H9 (cell line): ENCODE measurements around the gene ECHS1. TPM values are rescaled to one million over a fixed set of nuclear protein-coding genes. Genes with fewer than 3 reads are reported as not detected.
"Not testable (repeated sequence)": the region's sequence is repeated elsewhere in the genome, so short reads cannot be mapped to it uniquely, and the experiment has no call there.

Experiments used
- DNase-seq: peaks from one replicate; pipeline ENCODE4 v3.0.0-alpha.2; 2017
- H2AFZ ChIP-seq: one replicate; pipeline ENCODE4 v1.6.1; 2013; ENCODE audit warnings: mild to moderate bottlenecking, low read length, control low read depth, moderate library complexity
- H2AK5ac ChIP-seq: 2 replicates; pipeline ENCODE4 v1.6.1; 2013; ENCODE audit warnings: low read length, control low read depth, mixed read lengths; ENCODE audit not compliant: insufficient read length
- H2BK120ac ChIP-seq: one replicate; pipeline ENCODE4 v1.6.1; 2013; ENCODE audit warnings: low read depth, mild to moderate bottlenecking, low read length, control low read depth, inconsistent platforms; ENCODE audit not compliant: poor library complexity, severe bottlenecking
- H2BK12ac ChIP-seq: 2 replicates; pipeline ENCODE4 v1.6.1; 2013; ENCODE audit warnings: low read length, control low read depth, mixed read lengths, low read depth; ENCODE audit not compliant: insufficient read length
- H2BK15ac ChIP-seq: 2 replicates; pipeline ENCODE4 v1.6.1; 2013; ENCODE audit warnings: low read depth, low read length, control low read depth
- H2BK20ac ChIP-seq: one replicate; pipeline ENCODE4 v1.6.1; 2013; ENCODE audit warnings: low read depth, mild to moderate bottlenecking, low read length, control low read depth, inconsistent platforms; ENCODE audit not compliant: poor library complexity, severe bottlenecking
- H2BK5ac ChIP-seq: 2 replicates; pipeline ENCODE4 v1.6.1; 2013; ENCODE audit warnings: low read length, control low read depth, mixed read lengths; ENCODE audit not compliant: insufficient read length
- H3K14ac ChIP-seq: 2 replicates; pipeline ENCODE4 v1.6.1; 2013; ENCODE audit warnings: low read length, control low read depth; ENCODE audit not compliant: insufficient read depth
- H3K18ac ChIP-seq: 2 replicates; pipeline ENCODE4 v1.6.1; 2013; ENCODE audit warnings: low read depth, mild to moderate bottlenecking, mixed read lengths, low read length, control low read depth; ENCODE audit not compliant: insufficient read length
- H3K23ac ChIP-seq: 2 replicates; pipeline ENCODE4 v1.6.1; 2013; ENCODE audit warnings: low read length, control low read depth, mixed read lengths, low read depth; ENCODE audit not compliant: insufficient read length
- H3K23me2 ChIP-seq: 2 replicates; pipeline ENCODE4 v1.6.1; 2013; ENCODE audit warnings: low read depth, mild to moderate bottlenecking, mixed read lengths, low read length, control low read depth; ENCODE audit not compliant: insufficient read length, poor library complexity, severe bottlenecking
- H3K27ac ChIP-seq: 2 replicates; pipeline ENCODE4 v1.5.1; 2013; ENCODE audit warnings: low read length, control low read depth, mixed read lengths, low read depth; ENCODE audit not compliant: insufficient read length
- H3K27me3 ChIP-seq: 2 replicates; pipeline ENCODE4 v1.6.1; 2013; ENCODE audit warnings: low read length, control low read depth, inconsistent platforms; ENCODE audit not compliant: insufficient read depth
- H3K4ac ChIP-seq: 2 replicates; pipeline ENCODE4 v1.6.1; 2013; ENCODE audit warnings: low read depth, mild to moderate bottlenecking, control low read depth, inconsistent platforms, low read length, moderate library complexity
- H3K4me1 ChIP-seq: 2 replicates; pipeline ENCODE4 v1.6.1; 2013; ENCODE audit warnings: low read length, control low read depth, inconsistent platforms; ENCODE audit not compliant: insufficient read depth
- H3K4me2 ChIP-seq: 2 replicates; pipeline ENCODE4 v1.6.1; 2013; ENCODE audit warnings: low read length, control low read depth, mixed read lengths; ENCODE audit not compliant: insufficient read length, insufficient read depth
- H3K56ac ChIP-seq: 2 replicates; pipeline ENCODE4 v1.6.1; 2013; ENCODE audit warnings: low read depth, mild to moderate bottlenecking, mixed read lengths, low read length, control low read depth; ENCODE audit not compliant: insufficient read length
- H3K79me1 ChIP-seq: 2 replicates; pipeline ENCODE4 v1.6.1; 2013; ENCODE audit warnings: low read depth, mild to moderate bottlenecking, moderate library complexity, low read length, control low read depth, inconsistent platforms; ENCODE audit not compliant: insufficient read depth, poor library complexity, severe bottlenecking
- H3K79me2 ChIP-seq: 2 replicates; pipeline ENCODE4 v1.6.1; 2013; ENCODE audit warnings: low read length, control low read depth, inconsistent platforms; ENCODE audit not compliant: insufficient read depth
- H3K9ac ChIP-seq: 2 replicates; pipeline ENCODE4 v1.6.1; 2013; ENCODE audit warnings: low read length, control low read depth, mixed read lengths; ENCODE audit not compliant: insufficient read length; ENCODE audit errors: extremely low read depth
- H3K9me3 ChIP-seq: one replicate; pipeline ENCODE4 v1.6.1; 2013; ENCODE audit warnings: low read depth, low read length, inconsistent platforms; ENCODE audit not compliant: control insufficient read depth
- H3T11ph ChIP-seq: one replicate; pipeline ENCODE4 v1.6.1; 2013; ENCODE audit warnings: mild to moderate bottlenecking, low read length, control low read depth, inconsistent platforms
- H4K20me1 ChIP-seq: one replicate; pipeline ENCODE4 v1.6.1; 2013; ENCODE audit not compliant: control insufficient read depth, insufficient read length, insufficient read depth
- H4K5ac ChIP-seq: 2 replicates; pipeline ENCODE4 v1.6.1; 2013; ENCODE audit warnings: low read depth, mild to moderate bottlenecking, mixed read lengths, low read length, control low read depth; ENCODE audit not compliant: insufficient read length
- H4K8ac ChIP-seq: replicated peaks from 2 replicates; pipeline ENCODE4 v1.6.1; 2013; ENCODE audit warnings: low read length, control low read depth, mixed read lengths, low read depth; ENCODE audit not compliant: insufficient read length
- H4K91ac ChIP-seq: 2 replicates; pipeline ENCODE4 v1.6.1; 2013; ENCODE audit warnings: low read depth, mild to moderate bottlenecking, moderate library complexity, mixed read lengths, low read length, control low read depth; ENCODE audit not compliant: insufficient read length
- H3K27ac Mint-ChIP-seq, 3 experiments: 2 replicates in 2 of 3; 3 replicates in 1 of 3; pipeline ENCODE4 v1.8.0; 2020 to 2021; ENCODE audit warnings: mixed read lengths in 3 of 3, mild to moderate bottlenecking in 1 of 3, moderate library complexity in 1 of 3
- H3K27me3 Mint-ChIP-seq: 2 replicates; pipeline ENCODE4 v1.8.0; 2021; ENCODE audit warnings: low read depth, mild to moderate bottlenecking, moderate library complexity, mixed read lengths
- H3K36me3 Mint-ChIP-seq, 3 experiments: 2 replicates in 2 of 3; 3 replicates in 1 of 3; pipeline ENCODE4 v1.8.0; 2020 to 2021; ENCODE audit warnings: low read depth in 3 of 3, mixed read lengths in 3 of 3; ENCODE audit not compliant: insufficient read depth in 1 of 3
- H3K4me1 Mint-ChIP-seq, 2 experiments: 2 replicates each; pipeline ENCODE4 v1.8.0; 2020; ENCODE audit warnings: mixed read lengths in 2 of 2
- H3K4me3 Mint-ChIP-seq, 2 experiments: 2 replicates in 1 of 2; 3 replicates in 1 of 2; pipeline ENCODE4 v1.8.0; 2020 to 2021; ENCODE audit warnings: mild to moderate bottlenecking in 2 of 2, mixed read lengths in 2 of 2, moderate library complexity in 1 of 2
- H3K9me3 Mint-ChIP-seq, 2 experiments: 2 replicates in 1 of 2; 3 replicates in 1 of 2; pipeline ENCODE4 v1.8.0; 2020; ENCODE audit warnings: mild to moderate bottlenecking in 2 of 2, mixed read lengths in 2 of 2, moderate library complexity in 1 of 2
- WGBS: extraction: QIAGEN DNeasy Blood & Tissue Kit; methylation state at CpG from one replicate; pipeline ENCODE4 v1.1.7; 2013; ENCODE audit warnings: missing lambda C conversion rate, low lambda C conversion rate, mixed read lengths; ENCODE audit not compliant: insufficient read length; ENCODE audit errors: extremely low coverage; 5-methylcytosine and 5-hydroxymethylcytosine counted together
- total RNA-seq: library from RNA; stranded (reverse); gene quantifications from 2 replicates; pipeline ENCODE4 v1.2.1, GENCODE V29; 2021
- TF ChIP-seq, protein P1 (sequence below): fragments of 200-600 bp; sonication (generic); conservative IDR thresholded peaks from 3 replicates; pipeline ENCODE4 v1.8.0; 2021; ENCODE audit warnings: antibody characterized with exemption, mild to moderate bottlenecking

The ECHS1 gene
- total RNA-seq, 1 experiment from 2014 or later: 94.1 TPM

DNA sequence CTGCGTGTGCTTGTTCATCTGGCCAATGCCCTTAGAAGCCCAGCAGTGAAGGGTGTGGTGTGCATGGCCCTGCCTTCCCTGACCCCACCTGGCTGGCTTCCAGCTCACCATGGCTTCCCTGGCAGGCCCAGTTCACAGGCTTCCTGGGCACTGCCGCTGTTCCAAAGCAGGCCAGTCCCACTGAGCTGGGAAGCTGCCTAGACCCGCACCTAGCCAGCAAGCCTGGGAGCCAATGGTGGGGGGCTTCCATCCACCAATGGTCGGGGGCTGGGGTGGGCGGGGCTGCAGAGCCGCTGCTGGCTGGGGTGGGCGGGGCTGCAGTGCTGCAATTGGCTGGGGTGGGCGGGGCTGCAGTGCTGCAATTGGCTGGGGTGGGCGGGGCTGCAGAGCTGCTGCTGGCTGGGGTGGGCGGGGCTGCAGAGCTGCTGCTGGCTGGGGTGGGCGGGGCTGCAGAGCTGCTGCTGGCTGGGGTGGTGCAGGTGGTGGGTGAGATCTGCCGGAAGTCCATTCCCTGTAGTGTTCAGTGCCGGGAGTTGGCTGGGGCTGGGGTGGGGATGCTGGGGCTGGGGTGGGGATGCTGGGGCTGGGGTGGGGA lies 48.9 kb downstream of the ECHS1 start:
- Mint-ChIP-seq H3K4me3 (no peak overlapping the region), H3K27ac (no peak overlapping the region), H3K4me1 (peaks cover 11 to 23% of the 10 kb centered on the region in 2 experiments), H3K36me3 (no peaks in the 10 kb centered on the region; a peak in 2 of 7 replicates), H3K9me3 (peaks cover 5 to 6% of the 10 kb centered on the region in 2 experiments; a peak in 4 of 5 replicates), H3K27me3 (peaks cover 62% of the 10 kb centered on the region)
- Histone ChIP-seq H4K8ac (no peak overlapping the region), H3K27ac (no peak overlapping the region), H2BK20ac (no peak overlapping the region), H3T11ph (no peak overlapping the region), H2AK5ac (no peak overlapping the region), H3K4me1 (no peaks in the 10 kb centered on the region; the same call in 1 of the 2 replicates), H2BK5ac (no peak overlapping the region), H3K27me3 (peaks cover 14% of the 10 kb centered on the region; the same call in 1 of the 2 replicates), H2BK15ac (no peak overlapping the region), H3K18ac (no peak overlapping the region), H4K20me1 (no peaks in the 10 kb centered on the region), H2BK120ac (no peak overlapping the region), H3K4ac (no peak overlapping the region), H3K23me2 (peaks cover 12% of the 10 kb centered on the region), H3K14ac (no peak overlapping the region), H2BK12ac (no peak overlapping the region), H4K5ac (no peak overlapping the region), H3K9ac (no peak overlapping the region), H3K79me2 (no peaks in the 10 kb centered on the region), H3K9me3 (no peaks in the 10 kb centered on the region), H4K91ac (no peak overlapping the region), H3K56ac (no peak overlapping the region), H3K79me1 (no peaks in the 10 kb centered on the region), H3K23ac (no peak overlapping the region), H2AFZ (no peak overlapping the region), H3K4me2 (no peak overlapping the region)
- TF ChIP-seq, protein P1, sequence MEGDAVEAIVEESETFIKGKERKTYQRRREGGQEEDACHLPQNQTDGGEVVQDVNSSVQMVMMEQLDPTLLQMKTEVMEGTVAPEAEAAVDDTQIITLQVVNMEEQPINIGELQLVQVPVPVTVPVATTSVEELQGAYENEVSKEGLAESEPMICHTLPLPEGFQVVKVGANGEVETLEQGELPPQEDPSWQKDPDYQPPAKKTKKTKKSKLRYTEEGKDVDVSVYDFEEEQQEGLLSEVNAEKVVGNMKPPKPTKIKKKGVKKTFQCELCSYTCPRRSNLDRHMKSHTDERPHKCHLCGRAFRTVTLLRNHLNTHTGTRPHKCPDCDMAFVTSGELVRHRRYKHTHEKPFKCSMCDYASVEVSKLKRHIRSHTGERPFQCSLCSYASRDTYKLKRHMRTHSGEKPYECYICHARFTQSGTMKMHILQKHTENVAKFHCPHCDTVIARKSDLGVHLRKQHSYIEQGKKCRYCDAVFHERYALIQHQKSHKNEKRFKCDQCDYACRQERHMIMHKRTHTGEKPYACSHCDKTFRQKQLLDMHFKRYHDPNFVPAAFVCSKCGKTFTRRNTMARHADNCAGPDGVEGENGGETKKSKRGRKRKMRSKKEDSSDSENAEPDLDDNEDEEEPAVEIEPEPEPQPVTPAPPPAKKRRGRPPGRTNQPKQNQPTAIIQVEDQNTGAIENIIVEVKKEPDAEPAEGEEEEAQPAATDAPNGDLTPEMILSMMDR: no peak
- no CpG with 5 or more reads among the region's 13 CpGs for WGBS
- DNase-seq: peak; percentile 85

DNA sequence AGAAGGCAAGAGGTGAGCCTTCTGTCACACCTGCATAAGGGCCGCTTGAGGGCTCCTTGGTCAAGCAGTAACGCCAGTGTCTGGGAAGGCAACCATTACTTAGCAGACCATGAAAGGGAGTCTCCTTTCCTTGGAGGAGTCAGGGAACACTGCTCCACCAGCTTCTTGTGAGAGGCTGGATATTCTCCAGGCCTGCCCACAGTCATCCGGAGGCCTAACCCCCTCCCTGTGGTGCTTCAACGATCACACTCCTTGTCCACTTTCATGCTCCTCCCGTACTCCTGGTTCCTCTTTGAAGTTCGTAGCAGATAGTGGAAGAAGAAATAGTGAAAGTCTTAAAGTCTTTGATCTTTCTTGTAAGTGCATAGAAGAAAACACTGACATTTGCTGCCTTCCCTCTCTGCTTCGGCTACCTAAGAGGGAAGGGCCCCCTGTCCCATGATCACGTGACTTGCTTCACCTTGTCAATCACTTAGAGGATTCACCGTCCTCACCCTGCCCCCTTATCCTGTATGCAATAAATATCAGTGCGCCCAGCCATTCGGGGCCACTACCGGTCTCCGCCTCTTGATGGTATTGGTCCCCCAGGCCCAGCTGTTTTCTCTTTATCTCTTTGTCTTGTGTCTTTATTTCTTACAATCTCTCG lies 51.0 kb downstream of the ECHS1 start:
- H3K18ac ChIP-seq, H3K23ac ChIP-seq, H3K4me3 Mint-ChIP-seq: not testable (repeated sequence)

More for the DNA sequence above, 51.0 kb downstream of the ECHS1 start:
- H3K79me1 ChIP-seq, H2BK15ac ChIP-seq, H3K56ac ChIP-seq, H4K8ac ChIP-seq, H3K9ac ChIP-seq, H3K14ac ChIP-seq, H2BK5ac ChIP-seq, H2AK5ac ChIP-seq, H4K5ac ChIP-seq, H3K27ac ChIP-seq, H2BK12ac ChIP-seq, H3K27ac Mint-ChIP-seq, H3K79me2 ChIP-seq, H2BK120ac ChIP-seq, H3K36me3 Mint-ChIP-seq, H2BK20ac ChIP-seq, H3K4me2 ChIP-seq, H3K4ac ChIP-seq, H3T11ph ChIP-seq, H3K9me3 Mint-ChIP-seq, H4K91ac ChIP-seq, DNase-seq, H2AFZ ChIP-seq, H3K4me1 ChIP-seq, H3K9me3 ChIP-seq, H4K20me1 ChIP-seq: not testable (repeated sequence)
- H3K23me2 ChIP-seq: peaks cover 12% of the 10 kb centered on the region
- peaks cover 13% of the 10 kb centered on the region; the same call in 1 of the 2 replicates for H3K27me3 ChIP-seq
- Mint-ChIP-seq H3K27me3 (peaks cover 49% of the 10 kb centered on the region), H3K4me1 (peaks cover 5 to 18% of the 10 kb centered on the region in 2 experiments)
- WGBS: no CpG with 5 or more reads among the region's 14 CpGs
